ENCODE results near the gene TDRD1.

The TDRD1 gene

GRCh38 chr10:114245121-114245791 lies 66.1 kb downstream of the TDRD1 start:
- no peak for DNase-seq (ENCODE audit: low read depth)
- TF ChIP-seq CTCF (IDR thresholded peaks at IDR 0.05; ENCODE audit: control insufficient read depth, insufficient read depth, low read depth, low read length, missing control alignments), result no peak
- H3K4me3 ChIP-seq (ENCODE audit: control insufficient read depth, low read depth, low read length), result no peak overlapping the region

- no peak for DNase-seq (ENCODE audit: low read depth)
- H3K4me3 ChIP-seq (ENCODE audit: control insufficient read depth, low read depth, low read length), result no peak overlapping the region
- TF ChIP-seq CTCF (IDR thresholded peaks at IDR 0.05; ENCODE audit: control insufficient read depth, insufficient read depth, low read depth, low read length, missing control alignments), result no peak
These were observed 67.6 kb downstream of the TDRD1 start for GRCh38 chr10:114246679-114247305.

- TF ChIP-seq CTCF (IDR thresholded peaks at IDR 0.05; ENCODE audit: control insufficient read depth, insufficient read depth, low read depth, low read length, missing control alignments), result no peak
- no peak overlapping the region for H3K4me3 ChIP-seq (ENCODE audit: control insufficient read depth, low read depth, low read length)
These were observed 71.1 kb downstream of the TDRD1 start for GRCh38 chr10:114250236-114250635.

GRCh38 chr10:114250716-114251115 lies 71.6 kb downstream of the TDRD1 start:
- TF ChIP-seq CTCF (IDR thresholded peaks at IDR 0.05; ENCODE audit: control insufficient read depth, insufficient read depth, low read depth, low read length, missing control alignments), result no peak
- H3K4me3 ChIP-seq (ENCODE audit: control insufficient read depth, low read depth, low read length), result no peak overlapping the region
- DNase-seq (ENCODE audit: low read depth), result no peak

More at GRCh38 chr10:114250236-114250635, 71.1 kb downstream of the TDRD1 start:
- DNase-seq (ENCODE audit: low read depth), result no peak

- TF ChIP-seq CTCF (IDR thresholded peaks at IDR 0.05; ENCODE audit: control insufficient read depth, insufficient read depth, low read depth, low read length, missing control alignments), result no peak
- no peak for DNase-seq (ENCODE audit: low read depth)
- H3K4me3 ChIP-seq (ENCODE audit: control insufficient read depth, low read depth, low read length), result no peak overlapping the region
These were observed 72.9 kb downstream of the TDRD1 start for GRCh38 chr10:114252092-114252491.

GRCh38 chr10:114252883-114253282 lies 73.7 kb downstream of the TDRD1 start:
- DNase-seq (ENCODE audit: low read depth), result no peak
- TF ChIP-seq CTCF (IDR thresholded peaks at IDR 0.05; ENCODE audit: control insufficient read depth, insufficient read depth, low read depth, low read length, missing control alignments), result no peak
- H3K4me3 ChIP-seq (ENCODE audit: control insufficient read depth, low read depth, low read length), result no peak overlapping the region

Data from AG09309 (cell line).